OCI-LY7 (cell line): ENCODE measurements around the gene ENSA. TPM values are rescaled to one million over a fixed set of nuclear protein-coding genes. Genes with fewer than 3 reads are reported as not detected.
A peak's percentile ranks its signal among the peaks of the same experiment; 100 is the strongest.

Source experiments
- BruUV-seq: library from RNA; stranded (reverse); fragments of 400-500 nt; replicated peaks from 2 replicates; lab custom pipeline; 2021; lab: Mats Ljungman, UMichigan
- CTCF ChIA-PET: fragments of 300-600 bp; sonication (Branson Sonifier 250); formaldehyde crosslinking; loops from one replicate; lab custom pipeline; 2022; ENCODE audit warnings: antibody characterized with exemption; ENCODE audit not compliant: unreplicated experiment; lab: Charles Lee
- POLR2A ChIA-PET: fragments of 300-600 bp; sonication (Branson Sonifier 250); formaldehyde crosslinking; loops from one replicate; lab custom pipeline; 2022; ENCODE audit warnings: antibody characterized with exemption; lab: Charles Lee
- DNase-seq: peaks from one replicate; pipeline ENCODE4 v3.0.0-alpha.2; 2015; ENCODE audit warnings: low spot score
- H2AFZ ChIP-seq: fragments of 200-600 bp; sonication (generic), shearing (Covaris generic); 2 replicates; pipeline ENCODE4 v1.6.1; 2014; ENCODE audit warnings: mild to moderate bottlenecking, antibody characterized with exemption, low read length, moderate library complexity
- H3K27ac ChIP-seq: fragments of 200-600 bp; sonication (generic); 2 replicates; pipeline ENCODE4 v1.5.1; 2014; ENCODE audit warnings: mixed run types, low read depth, mild to moderate bottlenecking, moderate library complexity, low read length, inconsistent platforms; ENCODE audit not compliant: poor library complexity, severe bottlenecking
- H3K36me3 ChIP-seq: fragments of 200-600 bp; sonication (generic); 2 replicates; pipeline ENCODE4 v1.6.1; 2014; ENCODE audit warnings: mild to moderate bottlenecking, antibody characterized with exemption, low read length, moderate library complexity, mixed read lengths; ENCODE audit not compliant: insufficient read depth
- H3K4me1 ChIP-seq: fragments of 200-600 bp; sonication (generic); 2 replicates; pipeline ENCODE4 v1.5.1; 2014; ENCODE audit warnings: mild to moderate bottlenecking, low read length; ENCODE audit not compliant: insufficient read depth, poor library complexity, severe bottlenecking
- H3K4me2 ChIP-seq: fragments of 200-600 bp; sonication (generic); 2 replicates; pipeline ENCODE4 v1.6.1; 2014; ENCODE audit warnings: mild to moderate bottlenecking, low read length
- H3K4me3 ChIP-seq: fragments of 200-600 bp; sonication (generic); 2 replicates; pipeline ENCODE4 v1.5.1; 2014; ENCODE audit warnings: mild to moderate bottlenecking, low read depth, low read length; ENCODE audit not compliant: poor library complexity, severe bottlenecking
- H3K79me2 ChIP-seq: fragments of 200-600 bp; sonication (generic); 2 replicates; pipeline ENCODE4 v1.6.1; 2016; ENCODE audit warnings: low read depth, mild to moderate bottlenecking, low read length, moderate library complexity, mixed read lengths; ENCODE audit not compliant: insufficient read depth
- H3K9me2 ChIP-seq: fragments of 200-600 bp; sonication (generic); 2 replicates; pipeline ENCODE4 v1.6.1; 2016; ENCODE audit warnings: mild to moderate bottlenecking, low read length, mixed read lengths; ENCODE audit not compliant: insufficient read depth
- H3K9me3 ChIP-seq: fragments of 200-600 bp; sonication (generic); 2 replicates; pipeline ENCODE4 v1.6.1; 2014; ENCODE audit warnings: mild to moderate bottlenecking, mixed run types, low read length, mixed read lengths
- H4K20me1 ChIP-seq: fragments of 200-600 bp; sonication (generic); 2 replicates; pipeline ENCODE4 v1.6.1; 2014; ENCODE audit warnings: mild to moderate bottlenecking, antibody characterized with exemption, low read length, moderate library complexity, mixed read lengths; ENCODE audit not compliant: insufficient read depth
- EZH2phosphoT487 ChIP-seq: fragments of 200-600 bp; sonication (generic); IDR thresholded peaks from 2 replicates; pipeline ENCODE4 v1.6.1; 2018; ENCODE audit warnings: low read depth, borderline replicate concordance, mild to moderate bottlenecking, mixed run types, antibody characterized with exemption, low read length, moderate library complexity, mixed read lengths
- intact Hi-C: fragments of 100-400 bp; cut with micrococcal nuclease; formaldehyde crosslinking; loops from one replicate; pipeline ENCODE4 v1.10.0; 2022; ENCODE audit not compliant: unreplicated experiment
- total RNA-seq, 2 experiments: library from RNA; depleted of rRNA in 1 of 2; stranded (reverse); fragments of >200 nt in 1 of 2; shearing (Covaris generic) in 1 of 2; gene quantifications; 2 replicates each; pipeline ENCODE4 v1.2.3, GENCODE V29; 2014 to 2022
- TF ChIP-seq, protein P1 (sequence below): fragments of 200-600 bp; sonication (generic); conservative IDR thresholded peaks from 2 replicates; pipeline ENCODE4 v1.5.1; 2014; ENCODE audit warnings: mild to moderate bottlenecking, antibody characterized with exemption, low read length, moderate library complexity, mixed read lengths

ENSA gene
- total RNA-seq, 2 experiments from 2014 or later, result 97.1 to 164 TPM

- no peaks in the 10 kb centered on the region for H3K9me3 ChIP-seq
- TF ChIP-seq, protein P1, sequence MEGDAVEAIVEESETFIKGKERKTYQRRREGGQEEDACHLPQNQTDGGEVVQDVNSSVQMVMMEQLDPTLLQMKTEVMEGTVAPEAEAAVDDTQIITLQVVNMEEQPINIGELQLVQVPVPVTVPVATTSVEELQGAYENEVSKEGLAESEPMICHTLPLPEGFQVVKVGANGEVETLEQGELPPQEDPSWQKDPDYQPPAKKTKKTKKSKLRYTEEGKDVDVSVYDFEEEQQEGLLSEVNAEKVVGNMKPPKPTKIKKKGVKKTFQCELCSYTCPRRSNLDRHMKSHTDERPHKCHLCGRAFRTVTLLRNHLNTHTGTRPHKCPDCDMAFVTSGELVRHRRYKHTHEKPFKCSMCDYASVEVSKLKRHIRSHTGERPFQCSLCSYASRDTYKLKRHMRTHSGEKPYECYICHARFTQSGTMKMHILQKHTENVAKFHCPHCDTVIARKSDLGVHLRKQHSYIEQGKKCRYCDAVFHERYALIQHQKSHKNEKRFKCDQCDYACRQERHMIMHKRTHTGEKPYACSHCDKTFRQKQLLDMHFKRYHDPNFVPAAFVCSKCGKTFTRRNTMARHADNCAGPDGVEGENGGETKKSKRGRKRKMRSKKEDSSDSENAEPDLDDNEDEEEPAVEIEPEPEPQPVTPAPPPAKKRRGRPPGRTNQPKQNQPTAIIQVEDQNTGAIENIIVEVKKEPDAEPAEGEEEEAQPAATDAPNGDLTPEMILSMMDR, result no peak
- no peak for TF ChIP-seq EZH2phosphoT487
- BruUV-seq, result no TSS peak
- intact Hi-C loops, result no loop called here
- POLR2A ChIA-PET, result interaction anchor here (13.8 kb wide), 1 partner anchor 12 kb away, joined by 260 read pairs; no protein-coding TSS in a partner anchor
- H3K4me1 ChIP-seq, result peaks cover 59% of the 10 kb centered on the region
- no peaks in the 10 kb centered on the region for H3K9me2 ChIP-seq
- peak overlapping the region; percentile 99 for H3K4me2 ChIP-seq
- DNase-seq, result no peak
- H3K27ac ChIP-seq, result peak overlapping the region; percentile 85
- CTCF ChIA-PET, result interaction anchor here (0.5 to 1.9 kb wide), 3 partner anchors 11 to 15 kb away, joined by 7 to 8 read pairs (median 7); no protein-coding TSS in a partner anchor
- H3K79me2 ChIP-seq, result peaks cover 86% of the 10 kb centered on the region
- no peak overlapping the region for H2AFZ ChIP-seq
- H4K20me1 ChIP-seq, result peaks cover 50% of the 10 kb centered on the region
- H3K4me3 ChIP-seq, result peak overlapping the region; percentile 99
- peaks cover 80% of the 10 kb centered on the region for H3K36me3 ChIP-seq
Measured at GRCh38 chr1:150576367-150576711, 53.1 kb downstream of the ENSA start.

DNA sequence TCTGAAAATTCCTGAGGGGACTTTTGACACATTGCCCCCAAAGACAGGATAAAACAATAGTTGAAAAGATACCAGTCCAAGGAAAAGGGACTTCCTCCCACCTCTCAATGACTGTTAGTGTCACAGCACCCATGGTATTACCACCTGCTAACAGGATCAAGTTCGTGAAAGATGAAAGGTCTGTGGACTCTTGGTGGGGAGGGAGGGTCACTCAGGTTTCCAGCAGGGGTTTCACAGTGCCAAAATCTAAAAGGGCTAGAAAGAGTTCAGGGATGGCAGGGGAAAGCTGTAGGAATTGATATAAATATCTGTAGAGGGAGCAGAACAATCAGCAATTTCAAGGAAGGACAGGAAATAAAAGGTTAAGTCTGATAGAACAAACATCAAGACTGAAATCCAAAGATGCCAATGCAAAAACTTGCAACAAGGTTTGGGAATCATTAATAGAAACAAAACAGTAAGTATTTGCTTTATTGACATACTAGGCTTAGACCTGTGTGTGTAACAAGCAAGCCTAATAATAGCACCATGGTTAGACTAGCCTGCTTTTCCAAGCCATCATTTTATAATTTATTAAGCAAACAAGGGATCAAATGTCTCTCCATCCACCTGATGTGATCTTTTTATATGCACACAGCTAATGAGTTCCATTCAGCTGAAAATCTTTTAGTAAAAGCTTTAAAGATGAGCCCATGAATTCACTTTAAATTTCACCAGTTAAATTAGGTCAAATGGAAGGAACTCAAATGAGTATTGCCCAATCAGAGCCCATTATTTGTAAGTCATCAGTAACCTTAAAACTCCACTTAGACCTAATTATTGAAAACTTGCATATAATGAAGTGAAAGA, 53.7 kb downstream of the ENSA start:
- H4K20me1 ChIP-seq, result peaks cover 50% of the 10 kb centered on the region
- intact Hi-C loops, result no loop called here

More for the DNA sequence above, 53.7 kb downstream of the ENSA start:
- Histone ChIP-seq H3K79me2 (peaks cover 92% of the 10 kb centered on the region), H3K4me1 (peaks cover 61% of the 10 kb centered on the region), H3K4me2 (peak overlapping the region; percentile 99), H3K27ac (peak overlapping the region; percentile 85), H3K4me3 (peak overlapping the region; percentile 99), H3K36me3 (peaks cover 86% of the 10 kb centered on the region), H3K9me3 (no peaks in the 10 kb centered on the region), H2AFZ (no peak overlapping the region), H3K9me2 (no peaks in the 10 kb centered on the region)
- no peak for DNase-seq
- POLR2A ChIA-PET, result interaction anchor here (13.8 kb wide), 1 partner anchor 12 kb away, joined by 260 read pairs; no protein-coding TSS in a partner anchor
- CTCF ChIA-PET, result interaction anchor here (1.3 to 1.9 kb wide), 3 partner anchors 12 to 15 kb away, joined by 3 to 7 read pairs (median 7); no protein-coding TSS in a partner anchor
- TF ChIP-seq EZH2phosphoT487, result no peak
- TF ChIP-seq, protein P1, result no peak
- BruUV-seq, result no TSS peak
